HG02759 (cell line): ENCODE measurements around the gene SGSM1.
"Not testable (repeated sequence)": the region's sequence is repeated elsewhere in the genome, so short reads cannot be mapped to it uniquely, and the experiment has no call there.

Experiments used
- ATAC-seq: cut with Tn5 transposase; IDR thresholded peaks from one replicate; pipeline ENCODE4 v1.9.1; 2021; ENCODE audit warnings: mild to moderate bottlenecking, moderate library complexity; ENCODE audit not compliant: unreplicated experiment

The SGSM1 gene

DNA sequence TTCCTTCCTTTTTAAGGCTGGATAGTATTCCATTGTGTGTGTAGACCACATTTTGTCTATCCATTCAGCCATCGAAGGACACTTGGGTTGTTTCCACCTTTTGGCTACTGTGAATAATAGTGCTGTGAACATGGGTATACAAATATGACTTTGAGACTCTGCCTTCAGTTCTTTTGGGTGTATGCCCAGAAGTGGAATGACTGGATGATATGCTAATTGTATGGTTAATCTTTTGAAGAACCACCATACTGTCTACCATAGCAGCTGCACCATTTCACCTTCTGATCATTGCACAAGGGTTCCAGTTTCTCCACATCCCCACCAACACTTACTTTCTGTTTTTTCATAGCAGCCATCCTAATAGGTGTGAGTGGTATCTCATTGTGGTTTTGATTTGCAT is 30.3 kb downstream of the SGSM1 start:
- ATAC-seq = no peak

DNA sequence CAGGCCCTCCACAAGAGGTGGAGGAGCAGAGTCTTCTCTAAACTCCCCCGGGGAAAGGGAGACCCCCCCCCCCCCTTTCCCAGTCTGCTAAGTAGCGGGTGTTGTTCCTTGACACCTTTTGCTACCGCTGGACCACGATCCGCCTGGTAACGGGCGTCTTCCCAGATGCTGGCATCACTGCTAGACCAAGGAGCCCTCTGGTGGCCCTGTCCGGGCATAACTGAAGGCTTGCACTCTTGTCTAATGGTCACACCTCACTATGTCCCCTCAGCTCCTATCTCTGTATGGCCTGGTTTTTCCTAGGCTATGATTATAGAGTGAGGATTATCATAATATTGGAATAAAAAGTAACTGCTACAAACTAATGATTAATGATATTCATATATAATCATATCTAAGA is 31.5 kb downstream of the SGSM1 start:
- not testable (repeated sequence) for ATAC-seq

DNA sequence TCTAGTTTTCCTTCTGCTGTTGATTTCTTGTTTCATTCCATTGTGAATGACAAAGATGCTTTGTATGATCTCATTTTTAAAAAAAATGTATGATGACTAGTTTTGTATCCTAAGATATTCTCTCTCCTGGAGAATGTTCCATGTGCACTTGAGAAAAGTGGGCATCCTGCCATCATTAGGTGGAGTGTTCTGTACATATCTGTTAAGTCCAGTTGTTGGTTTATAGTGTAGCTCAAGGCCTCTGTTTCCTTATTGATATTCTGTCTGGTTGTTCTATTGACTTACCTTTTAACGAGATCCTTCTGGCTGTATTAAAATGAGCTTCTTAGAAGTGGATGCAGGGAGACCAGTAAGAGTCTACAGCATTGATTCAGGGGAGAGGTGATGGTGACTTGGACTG is 35.2 kb downstream of the SGSM1 start:
- ATAC-seq = no peak

DNA sequence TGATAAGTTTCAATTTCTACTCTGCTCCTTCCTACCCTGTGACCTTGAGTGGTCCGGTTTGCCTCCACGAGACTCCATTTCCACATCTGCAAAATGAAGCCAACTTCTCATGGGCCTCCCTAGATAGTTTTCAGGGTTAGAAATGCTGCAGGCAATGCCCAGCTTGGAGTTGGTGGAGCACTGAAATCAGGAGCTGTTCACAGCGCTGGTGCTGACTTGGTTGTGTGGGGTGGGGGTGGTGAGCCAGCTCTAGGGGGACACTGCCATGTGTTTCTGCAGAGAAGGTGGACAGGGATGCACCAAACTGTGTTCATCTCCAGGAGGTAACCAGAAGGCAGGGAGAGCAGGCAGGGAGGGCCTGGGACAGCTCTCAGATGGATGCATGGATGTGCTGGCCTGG is 37.0 kb downstream of the SGSM1 start:
- ATAC-seq = no peak

DNA sequence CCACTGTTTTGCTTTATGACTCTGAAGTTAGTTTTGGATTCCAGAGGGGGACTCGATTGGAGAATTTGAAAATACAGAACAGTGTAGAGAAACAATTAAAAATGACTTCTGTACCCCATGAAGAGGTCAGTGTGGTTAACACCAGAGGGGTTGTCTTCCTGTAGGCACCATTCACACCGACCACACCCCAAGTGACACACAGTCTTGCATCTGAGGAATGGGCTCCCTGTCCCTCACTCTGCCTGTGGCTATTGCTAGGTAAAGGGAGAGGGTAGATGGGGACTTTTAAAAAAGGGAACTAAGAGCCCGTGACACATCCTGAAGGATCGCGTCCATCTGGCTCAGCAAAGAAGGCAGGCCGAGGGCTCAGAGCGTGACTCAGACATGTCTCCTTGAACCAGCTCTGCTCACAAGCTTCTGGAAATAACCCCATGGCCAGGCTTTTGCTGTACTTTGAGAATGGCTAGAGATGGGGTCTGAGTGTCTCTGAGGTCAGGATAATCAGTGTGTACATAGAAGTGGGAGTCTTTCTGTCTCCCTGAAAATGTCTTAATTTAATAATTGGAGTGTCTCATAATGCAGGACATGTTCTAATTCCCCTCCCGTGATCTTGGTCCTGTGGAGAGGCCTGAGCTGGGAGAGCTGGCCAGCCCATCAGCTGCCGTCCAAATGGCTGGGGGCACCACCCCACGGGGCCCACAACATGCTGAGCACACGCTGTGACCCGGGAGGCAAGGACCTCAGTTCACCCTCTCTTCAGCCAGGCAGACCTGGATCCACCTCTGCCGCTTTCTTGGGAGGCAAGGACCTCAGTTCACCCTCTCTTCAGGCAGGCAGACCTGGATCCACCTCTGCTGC is 39.3 kb downstream of the SGSM1 start:
- ATAC-seq = no peak

DNA sequence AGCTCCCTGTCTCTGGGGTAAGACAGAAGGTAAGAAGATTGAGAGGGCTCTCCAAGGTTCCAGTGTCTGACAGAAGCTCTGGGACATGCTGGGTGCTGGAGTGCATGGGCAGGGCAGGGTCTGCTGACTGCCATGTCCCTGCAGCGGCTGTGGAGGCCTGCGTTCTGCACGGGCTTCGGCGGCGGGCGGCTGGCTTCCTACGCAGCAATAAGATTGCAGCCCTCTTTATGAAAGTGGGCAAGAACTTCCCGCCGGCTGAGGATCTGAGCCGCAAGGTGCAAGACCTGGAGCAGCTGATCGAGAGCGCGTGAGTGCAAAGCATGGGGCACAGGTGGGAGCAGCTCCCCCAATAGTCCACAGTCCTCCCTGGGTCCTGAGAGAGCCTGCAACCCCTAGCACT is 41.5 kb downstream of the SGSM1 start:
- no peak for ATAC-seq

DNA sequence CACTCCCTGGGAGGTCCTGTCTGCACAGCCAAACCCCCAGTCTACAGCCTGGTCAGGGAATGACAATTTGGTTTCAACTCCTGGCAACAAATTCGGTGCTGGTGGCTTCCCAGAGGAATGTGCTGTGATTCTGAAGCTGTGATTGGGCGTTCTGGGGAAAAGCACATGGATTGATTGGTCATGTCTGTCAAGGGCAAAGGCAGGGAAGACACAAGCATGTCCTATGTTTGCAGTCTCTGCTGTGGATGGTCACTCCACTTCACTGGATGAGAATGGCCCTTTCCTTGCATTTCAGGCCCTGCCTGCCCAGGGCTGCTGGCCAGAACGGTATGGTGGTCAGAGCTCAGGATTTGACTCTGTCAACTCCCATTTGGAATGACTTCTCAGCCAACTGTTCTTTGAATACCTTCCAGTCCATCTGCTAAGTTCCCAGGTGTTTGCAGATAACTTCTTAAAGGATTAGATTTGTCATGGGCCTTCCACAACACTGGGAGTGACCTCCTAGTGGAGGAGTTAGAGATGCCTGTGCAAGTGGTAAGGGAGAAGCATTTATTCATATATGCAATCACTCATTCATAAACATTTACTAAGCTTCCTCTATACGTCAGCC is 42.7 kb downstream of the SGSM1 start:
- no peak for ATAC-seq

DNA sequence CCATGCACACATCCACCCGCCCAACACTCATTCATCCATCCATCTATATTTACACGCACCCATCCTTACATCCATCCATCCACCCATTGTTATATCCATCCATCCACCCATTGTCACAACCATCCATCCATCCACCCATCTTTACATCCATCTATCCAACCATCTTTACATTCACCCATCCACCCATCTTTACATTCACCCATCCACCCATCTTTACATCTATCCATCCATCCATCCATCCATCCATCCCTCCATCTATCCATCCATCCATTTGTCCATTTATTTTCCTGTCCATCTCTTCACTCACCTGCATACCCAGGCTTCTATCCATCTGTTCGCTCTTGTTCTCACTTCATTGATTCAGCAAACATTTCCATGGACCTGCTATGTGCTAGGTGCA is 49.8 kb downstream of the SGSM1 start:
- ATAC-seq = no peak

DNA sequence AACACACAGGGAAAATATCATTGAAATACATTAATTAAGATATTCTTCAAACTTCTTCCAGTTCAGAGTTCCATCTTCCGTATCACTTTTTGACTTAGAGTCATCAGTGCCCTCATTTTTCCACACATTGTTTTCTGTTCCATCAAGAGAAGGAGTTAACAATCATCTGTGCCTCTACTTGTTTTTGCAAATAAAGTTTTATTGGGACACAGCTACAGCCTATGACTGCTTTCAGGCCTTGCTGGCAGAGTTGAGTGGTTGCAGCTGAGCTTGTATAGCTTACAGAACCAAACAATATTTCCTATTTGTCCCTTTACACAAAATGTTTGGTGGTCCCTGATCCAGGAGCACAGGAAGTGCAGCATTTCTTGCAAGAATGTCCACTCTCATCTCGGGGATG is 51.6 kb downstream of the SGSM1 start:
- no peak for ATAC-seq

DNA sequence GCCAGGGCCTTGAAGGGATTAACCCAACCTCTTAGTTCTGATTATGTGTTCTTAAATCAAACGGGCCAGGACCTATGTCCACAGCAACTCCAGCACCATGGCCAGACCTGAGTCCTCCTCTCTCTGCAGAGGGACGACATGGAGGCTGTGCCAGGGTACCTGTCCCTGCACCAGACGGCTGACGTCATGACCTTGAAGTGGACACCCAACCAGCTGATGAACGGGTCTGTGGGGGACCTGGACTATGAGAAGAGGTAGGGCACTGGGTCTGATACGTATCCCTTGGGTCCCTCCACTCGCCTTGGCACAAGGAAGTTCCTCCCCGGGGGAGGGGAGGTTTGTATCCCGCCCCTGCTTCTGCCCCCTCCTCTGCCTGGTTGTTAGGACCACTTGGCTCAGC is 53.6 kb downstream of the SGSM1 start:
- ATAC-seq = no peak

DNA sequence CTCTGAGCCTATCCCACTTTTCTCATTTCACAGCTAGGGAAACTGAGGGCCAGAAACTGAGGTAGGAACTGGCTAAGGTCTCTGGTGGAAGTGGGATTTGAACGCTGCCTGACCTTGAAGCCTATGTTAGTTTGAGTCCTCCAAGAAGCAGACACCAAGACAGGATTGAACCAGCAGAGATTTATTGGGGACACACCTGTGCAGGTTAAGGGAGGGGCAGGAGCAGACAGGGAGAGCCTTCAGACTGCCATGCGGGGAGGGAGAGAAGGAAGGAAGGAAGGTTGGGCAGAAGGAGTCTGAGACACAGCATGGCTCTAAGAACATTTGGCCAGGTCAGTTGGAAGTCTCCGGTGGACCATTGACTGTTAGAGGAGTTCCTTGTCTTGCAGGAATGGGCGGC is 59.5 kb downstream of the SGSM1 start:
- ATAC-seq = no peak

DNA sequence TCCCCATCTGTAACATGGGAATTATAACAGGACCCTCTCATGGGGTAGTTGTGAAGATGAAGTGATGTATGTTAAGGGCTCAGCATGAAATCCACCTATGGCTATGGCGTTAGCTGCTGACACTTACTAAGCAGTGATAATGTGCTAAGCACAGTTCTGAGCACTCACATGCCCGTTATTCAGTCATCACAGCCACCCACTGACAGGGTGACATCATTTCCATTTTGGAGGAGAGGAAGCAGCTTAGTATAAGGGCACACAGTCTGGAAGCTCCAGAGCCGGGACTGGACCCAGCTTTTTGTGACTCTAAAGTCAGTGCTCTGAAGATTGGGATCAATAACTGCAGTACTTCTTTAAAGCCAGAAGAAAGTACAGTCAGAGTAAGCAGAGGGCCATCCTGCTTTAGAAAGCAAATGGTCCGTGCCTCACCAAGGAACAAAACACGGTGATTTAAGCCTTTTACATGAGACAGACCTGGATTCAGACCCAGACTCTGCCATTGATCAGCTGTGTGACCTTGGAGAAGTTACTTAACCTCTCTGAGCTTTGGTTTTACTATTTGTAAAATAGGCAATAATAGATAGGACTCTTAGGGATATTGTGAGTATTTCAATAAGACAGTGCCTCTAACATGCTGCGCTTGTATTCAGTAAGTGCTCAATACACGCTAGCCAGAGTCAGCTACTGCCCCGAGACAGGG is 61.5 kb downstream of the SGSM1 start:
- no peak for ATAC-seq

DNA sequence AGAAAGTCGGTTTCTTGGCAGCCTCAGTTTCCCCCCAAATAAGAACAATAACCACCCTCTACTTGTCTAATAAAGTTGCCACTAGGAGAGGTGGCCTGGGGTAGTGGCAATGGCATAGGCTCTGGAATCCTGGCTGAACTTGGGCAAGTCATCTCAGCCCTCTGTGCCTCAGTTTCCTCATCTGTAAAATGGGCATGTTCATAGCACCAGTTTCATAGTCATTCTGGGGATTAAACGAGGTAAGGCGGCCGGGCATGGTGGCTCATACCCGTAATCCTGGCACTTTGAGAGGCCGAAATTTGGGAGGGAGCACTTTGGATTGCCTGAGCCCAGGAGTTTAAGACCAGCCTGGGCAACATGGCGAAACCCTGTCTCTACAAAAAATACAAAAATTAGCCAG is 63.0 kb downstream of the SGSM1 start:
- no peak for ATAC-seq

DNA sequence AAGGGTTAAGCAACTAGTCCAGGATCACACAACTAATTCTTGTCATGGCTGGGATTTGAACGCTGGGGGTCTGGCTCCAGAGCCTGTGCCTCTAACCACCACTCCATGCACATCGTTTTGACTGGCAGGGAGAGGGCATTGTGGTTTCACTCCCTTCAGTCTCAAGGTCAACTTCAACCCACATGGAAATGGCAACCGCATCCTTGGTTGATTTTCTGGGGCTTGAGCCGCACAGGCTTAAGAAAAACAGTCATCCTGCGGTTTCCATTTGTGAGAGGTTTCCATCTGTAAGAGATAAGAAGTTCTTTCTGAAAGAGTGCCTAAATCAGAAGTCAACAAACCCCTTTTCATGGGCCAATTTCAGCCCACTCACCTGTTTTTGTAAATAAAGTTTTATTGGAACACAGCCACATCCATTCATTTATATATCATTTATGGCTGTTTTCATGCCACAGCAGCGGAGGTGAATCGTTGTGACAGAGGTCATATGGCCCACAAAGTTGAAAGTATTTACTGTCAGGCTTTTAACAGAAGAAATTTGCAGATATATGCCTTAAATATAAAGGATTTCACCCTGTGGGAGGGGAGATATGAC is 65.7 kb downstream of the SGSM1 start:
- no peak for ATAC-seq

DNA sequence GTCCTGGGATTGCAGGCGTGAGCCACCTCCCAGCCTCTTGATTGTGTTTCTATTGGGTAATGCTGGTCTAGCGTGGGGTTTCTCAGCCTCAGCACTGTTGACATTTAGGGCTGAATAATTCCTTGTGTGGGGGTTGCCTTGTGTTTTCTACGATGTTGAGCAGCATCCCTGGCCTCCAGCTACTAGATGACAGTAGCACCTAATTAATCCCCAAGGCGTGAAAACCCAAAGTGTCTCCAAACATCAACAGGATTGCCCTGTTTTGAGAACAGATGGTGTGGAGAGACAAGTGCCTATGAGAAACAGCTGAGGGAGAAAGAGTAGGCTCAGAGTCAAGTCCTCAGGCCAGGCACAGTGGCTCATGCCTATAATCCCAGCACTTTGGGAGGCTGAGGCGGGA is 67.2 kb downstream of the SGSM1 start:
- no peak for ATAC-seq

DNA sequence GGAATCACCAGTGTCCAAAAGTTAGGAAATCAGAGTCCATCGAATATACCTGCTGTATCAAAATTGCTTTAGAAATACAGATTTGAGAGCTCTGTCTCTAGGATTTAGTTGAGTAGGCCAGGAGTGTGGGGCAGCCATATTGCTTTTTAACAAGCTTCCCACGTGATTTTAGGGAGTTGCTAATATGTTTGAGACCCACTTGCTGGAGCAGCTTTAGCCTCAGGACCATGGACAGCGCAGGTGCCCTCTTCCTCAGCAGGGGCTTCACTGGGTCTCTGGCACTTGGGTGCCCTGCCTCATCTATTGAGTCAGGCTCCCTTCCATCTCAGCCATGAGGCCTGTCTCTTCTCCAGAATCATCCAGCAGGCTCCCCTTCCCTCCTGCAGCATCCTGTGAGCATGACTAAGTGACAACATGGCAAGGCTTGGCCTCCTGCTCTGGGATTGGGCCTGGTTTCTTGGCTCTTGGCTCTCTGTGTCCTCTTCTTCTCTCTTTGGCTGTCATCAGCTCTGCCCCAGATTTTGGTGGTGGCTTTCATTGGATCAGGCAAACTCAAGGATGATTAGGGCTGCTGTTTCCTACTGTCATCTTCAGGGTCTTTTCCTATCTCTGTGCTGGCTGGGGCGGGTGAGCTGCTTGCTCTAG is 70.0 kb downstream of the SGSM1 start:
- ATAC-seq = no peak

DNA sequence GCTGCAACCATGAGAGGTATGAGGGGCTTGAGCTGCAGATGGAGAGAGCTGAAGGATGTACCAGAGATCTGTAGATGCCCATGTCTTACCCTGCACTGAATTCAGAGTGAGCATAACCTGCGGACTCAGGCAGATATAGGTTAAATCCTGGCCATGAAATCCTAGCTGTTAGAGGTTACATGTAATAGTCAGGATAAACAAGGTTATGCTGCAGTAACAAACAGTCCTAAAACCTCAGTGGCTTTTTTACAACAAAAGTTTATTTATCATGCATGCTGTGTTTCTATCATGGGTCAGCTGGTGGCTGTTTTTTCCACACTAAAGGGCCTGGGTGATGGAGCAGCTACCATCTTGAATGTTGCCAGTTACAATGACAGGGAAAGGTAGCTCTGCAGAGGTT is 70.7 kb downstream of the SGSM1 start:
- no peak for ATAC-seq

DNA sequence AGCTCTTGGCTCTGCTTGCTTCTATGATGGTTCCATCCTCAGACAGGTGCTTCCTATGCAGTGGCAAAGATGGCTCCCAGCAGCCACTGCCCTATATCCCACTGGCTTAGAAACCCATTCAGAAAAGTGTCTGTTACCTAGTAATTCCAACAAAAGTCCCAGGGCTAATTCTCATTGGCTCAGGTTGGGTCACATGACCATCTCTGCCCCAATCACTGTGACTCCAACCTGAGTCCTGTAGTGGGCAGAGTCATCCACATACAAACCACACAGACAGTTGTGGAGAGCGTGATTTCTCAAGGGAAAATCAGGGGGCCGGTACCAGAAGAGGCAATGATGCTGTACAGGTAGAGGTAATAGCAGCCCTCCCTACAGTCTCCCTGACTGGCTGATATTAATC is 73.0 kb downstream of the SGSM1 start:
- ATAC-seq = no peak

DNA sequence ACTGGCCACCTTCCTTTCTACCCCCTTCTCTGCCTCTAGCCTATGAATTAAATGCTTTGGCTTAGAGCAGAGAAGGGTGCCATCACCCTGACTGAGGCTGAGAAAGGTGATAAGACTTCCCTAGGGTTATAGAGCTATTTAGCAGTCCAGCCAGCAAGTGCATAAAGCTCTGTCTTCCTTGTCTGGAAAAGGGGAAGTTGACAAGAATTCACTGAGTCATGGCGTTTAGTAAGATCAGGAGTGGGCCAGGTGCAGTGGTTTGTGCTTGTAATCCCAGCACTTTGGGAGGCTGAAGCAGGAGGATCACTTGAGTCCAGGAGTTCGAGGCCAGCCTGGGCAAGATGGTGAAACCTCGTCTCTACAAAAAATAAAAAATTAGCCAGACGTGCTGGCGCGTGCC is 77.4 kb downstream of the SGSM1 start:
- no peak for ATAC-seq

DNA sequence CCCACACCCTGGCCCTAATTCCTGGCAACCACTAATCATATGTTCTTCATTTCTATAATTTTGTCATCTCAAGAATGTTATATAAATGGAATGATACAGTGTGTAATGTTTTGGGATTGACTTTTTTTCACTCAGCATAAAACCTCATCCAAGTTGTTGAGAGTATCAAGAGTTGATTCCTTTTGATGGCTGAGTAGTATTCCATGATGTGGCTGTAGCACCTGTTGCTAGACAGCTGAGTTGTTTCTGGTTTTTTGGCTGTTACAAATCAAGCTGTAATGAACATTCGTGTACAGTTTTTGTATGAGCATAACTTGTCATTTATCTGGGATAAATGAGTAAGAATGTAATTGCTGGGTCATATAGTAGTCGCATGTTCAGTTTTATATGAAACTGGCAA is 81.2 kb downstream of the SGSM1 start:
- no peak for ATAC-seq

DNA sequence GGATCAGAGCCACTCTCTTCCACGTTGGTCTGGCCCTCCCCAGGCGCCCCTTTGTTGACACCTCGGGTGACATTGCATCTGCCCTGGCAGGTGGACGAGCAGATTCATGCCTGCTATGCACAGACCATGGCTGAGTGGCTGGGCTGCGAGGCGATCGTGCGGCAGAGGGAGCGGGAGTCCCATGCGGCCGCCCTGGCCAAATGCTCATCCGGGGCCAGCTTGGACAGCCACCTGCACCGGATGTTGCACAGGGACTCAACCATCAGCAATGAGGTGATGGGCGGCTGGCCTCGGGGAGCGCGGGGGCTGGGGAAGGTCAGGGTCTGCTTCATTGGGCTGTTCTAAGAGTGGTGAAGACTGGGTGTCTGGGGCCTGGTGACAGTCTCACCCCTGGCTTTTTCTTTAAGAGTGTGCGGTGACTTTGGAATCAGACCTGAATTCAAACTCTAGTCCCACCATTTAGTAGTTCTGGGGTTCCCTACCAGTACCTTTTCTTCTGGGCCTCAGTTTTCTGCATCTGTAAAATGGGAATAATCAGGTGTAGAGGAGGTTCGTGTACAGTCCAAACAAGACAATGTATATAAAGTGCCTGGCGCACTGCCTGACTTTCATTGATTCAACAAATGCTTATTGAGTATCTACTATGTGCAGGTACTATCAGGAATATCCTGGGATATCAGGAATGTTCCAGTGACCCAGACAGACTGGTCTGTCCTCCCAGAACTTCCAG is 87.5 kb downstream of the SGSM1 start:
- ATAC-seq = no peak
